SK-N-SH (cell line): ENCODE results near the gene LTBP2.

Experiments used
- CTCF ChIP-seq: fragments of 200-600 bp; sonication (generic); IDR thresholded peaks from 2 replicates; pipeline ENCODE4 v1.6.1; 2017; ENCODE audit warnings: antibody characterized with exemption, mild to moderate bottlenecking, moderate library complexity
- EP300 ChIP-seq, 2 experiments: IDR thresholded peaks; 2 replicates each; pipeline versions ENCODE4 v1.4.0 to v1.6.1; 2012; ENCODE audit warnings: borderline replicate concordance in 1 of 2, low read depth in 1 of 2, low read length in 1 of 2
- EZH2phosphoT487 ChIP-seq: fragments of 200-600 bp; sonication (generic); IDR thresholded peaks from 2 replicates; pipeline ENCODE4 v1.6.1; 2017; ENCODE audit warnings: low read depth, mixed run types, mild to moderate bottlenecking, antibody characterized with exemption, moderate library complexity, borderline replicate concordance
- FOXM1 ChIP-seq: IDR thresholded peaks from 2 replicates; pipeline ENCODE4 v1.4.0; 2012; ENCODE audit warnings: low read depth, mild to moderate bottlenecking
- GATA2 ChIP-seq: sonication (generic); formaldehyde crosslinking; IDR thresholded peaks from 2 replicates; pipeline ENCODE4 v1.5.0; 2020; ENCODE audit warnings: mild to moderate bottlenecking, missing genetic modification reagents
- IRF3 ChIP-seq: fragments of 150-350 bp; IDR thresholded peaks from 2 replicates; pipeline ENCODE4 v1.6.1; 2016; ENCODE audit warnings: mild to moderate bottlenecking, low read depth, low read length
- JUND ChIP-seq: IDR thresholded peaks from 2 replicates; pipeline ENCODE4 v1.4.0; 2012
- MXI1 ChIP-seq: IDR thresholded peaks from 2 replicates; pipeline ENCODE4 v1.6.1; 2012; ENCODE audit warnings: mild to moderate bottlenecking, low read depth, low read length, improper control_type of control experiment
- REST ChIP-seq: IDR thresholded peaks from 2 replicates; pipeline ENCODE4 v1.6.1; 2012; ENCODE audit warnings: mild to moderate bottlenecking, low read depth, low read length, moderate library complexity
- RFX5 ChIP-seq: IDR thresholded peaks from 2 replicates; pipeline ENCODE4 v1.6.1; 2012; ENCODE audit warnings: mild to moderate bottlenecking, improper control_type of control experiment, low read length
- RXRA ChIP-seq: IDR thresholded peaks from 2 replicates; pipeline ENCODE4 v1.4.0; 2012; ENCODE audit warnings: low read depth, mild to moderate bottlenecking, borderline replicate concordance
- TAF1 ChIP-seq: IDR thresholded peaks from 2 replicates; pipeline ENCODE4 v1.6.1; 2012; ENCODE audit warnings: low read depth, mild to moderate bottlenecking, low read length, moderate library complexity, borderline replicate concordance
- TCF12 ChIP-seq: IDR thresholded peaks from 2 replicates; pipeline ENCODE4 v1.4.0; 2012
- USF2 ChIP-seq: fragments of 150-350 bp; IDR thresholded peaks from 2 replicates; pipeline ENCODE4 v1.6.1; 2017; ENCODE audit warnings: antibody characterized with exemption, low read length, low read depth, borderline replicate concordance

- TF ChIP-seq GATA2 (CRISPR knock-in tag) (no peak), FOXM1 (no peak), EZH2phosphoT487 (no peak), REST (no peak), JUND (no peak), TAF1 (no peak), IRF3 (no peak), EP300 (IDR thresholded peaks at IDR 0.05; ENCODE audit: borderline replicate concordance in 1 of 2, low read depth in 1 of 2, low read length in 1 of 2) (no peak), CTCF (no peak), TCF12 (no peak), RFX5 (no peak), RXRA (no peak), MXI1 (no peak), USF2 (no peak)
Measured at GRCh38 chr14:74592476-74593201, 19.4 kb downstream of the LTBP2 start.
